Mucosa of descending colon (tissue), 3 donors: ENCODE data around the gene FSD2. TPM values are rescaled to one million over a fixed set of nuclear protein-coding genes. Genes with fewer than 3 reads are reported as not detected.

Source experiments
- ATAC-seq: fragments of 200-7000 bp; cut with Tn5 transposase; one replicate; pipeline ENCODE4 v1.9.1; 2020; ENCODE audit warnings: mild to moderate bottlenecking, moderate library complexity
- DNase-seq, 3 donors: peaks; one replicate each; pipeline ENCODE4 v3.0.0-alpha.2; 2020
- H3K36me3 ChIP-seq: fragments of 200-600 bp; one replicate; pipeline ENCODE4 v1.8.0; 2021; ENCODE audit warnings: low read depth, mild to moderate bottlenecking
- H3K4me1 ChIP-seq: fragments of 200-600 bp; one replicate; pipeline ENCODE4 v1.8.0; 2021; ENCODE audit warnings: low read depth, mild to moderate bottlenecking
- H3K4me3 ChIP-seq: fragments of 200-600 bp; one replicate; pipeline ENCODE4 v1.8.0; 2021; ENCODE audit warnings: mild to moderate bottlenecking
- H3K9me3 ChIP-seq: fragments of 200-600 bp; one replicate; pipeline ENCODE4 v1.8.0; 2021; ENCODE audit warnings: mild to moderate bottlenecking
- CTCF ChIP-seq: fragments of 200-600 bp; IDR thresholded peaks from one replicate; pipeline ENCODE4 v1.8.0; 2022; ENCODE audit warnings: antibody characterized with exemption, mild to moderate bottlenecking
- intact Hi-C, 2 donors: fragments of 100-400 bp; cut with DNase I in 1 of 2; cut with micrococcal nuclease in 1 of 2; formaldehyde crosslinking; loops; one replicate each; pipeline versions ENCODE4 v1.11.0 to v1.11.1; 2022; cut with DNase I, micrococcal nuclease
- total RNA-seq, 3 donors: library from RNA; stranded (reverse); fragmentation: NEBNext Ultra II Directional in 2 of 3; extraction: Animal tissue kit (Norgen Biotek cat#: 25700) in 2 of 3; gene quantifications; one replicate each; pipeline versions ENCODE4 v1.2.1 to v1.2.4, GENCODE V29; 2021 to 2023
- donor health status: DM: no; HTN: no; CAD: no; lungs with moderate emphysema.
- donor health status: DM: no; HTN: no; CAD: no.
- donor health status: DM: no; HTN: yes; CAD: no.

FSD2 gene
- total RNA-seq, 3 donors from 2014 or later, result not detected

- Histone ChIP-seq H3K4me3 (no peak overlapping the region), H3K9me3 (no peaks in the 10 kb centered on the region), H3K4me1 (no peaks in the 10 kb centered on the region), H3K36me3 (no peaks in the 10 kb centered on the region)
- no peak for TF ChIP-seq CTCF
- intact Hi-C loops, result no loop called here
- DNase-seq, result no peak
- ATAC-seq, result no peak
These were observed 1.9 kb downstream of the FSD2 start for GRCh38 chr15:82803793-82804574.

GRCh38 chr15:82802497-82802896 lies 3.4 kb downstream of the FSD2 start:
- no peak for TF ChIP-seq CTCF
- no peak overlapping the region for H3K4me3 ChIP-seq
- DNase-seq, result no peak
- no peaks in the 10 kb centered on the region for H3K36me3 ChIP-seq
- ATAC-seq, result no peak
- intact Hi-C loops, result no loop called here
- no peaks in the 10 kb centered on the region for H3K9me3 ChIP-seq
- H3K4me1 ChIP-seq, result no peaks in the 10 kb centered on the region

- TF ChIP-seq CTCF, result no peak
- intact Hi-C loops, result no loop called here
These were observed 6.6 kb downstream of the FSD2 start for GRCh38 chr15:82799183-82799841.

GRCh38 chr15:82798531-82799166 lies 7.2 kb downstream of the FSD2 start:
- TF ChIP-seq CTCF, result no peak

More at GRCh38 chr15:82799183-82799841, 6.6 kb downstream of the FSD2 start:
- no peak overlapping the region for H3K4me3 ChIP-seq
- H3K9me3 ChIP-seq, result no peaks in the 10 kb centered on the region
- no peak for ATAC-seq
- no peak for DNase-seq
- H3K36me3 ChIP-seq, result no peaks in the 10 kb centered on the region
- no peaks in the 10 kb centered on the region for H3K4me1 ChIP-seq

GRCh38 chr15:82798104-82798503 lies 7.8 kb downstream of the FSD2 start:
- intact Hi-C loops, result no loop called here
- ATAC-seq (no peak), DNase-seq (no peak)
- no peak for TF ChIP-seq CTCF
- no peak overlapping the region for H3K4me3 ChIP-seq
- H3K9me3 ChIP-seq, result no peaks in the 10 kb centered on the region
- no peaks in the 10 kb centered on the region for H3K36me3 ChIP-seq
- no peaks in the 10 kb centered on the region for H3K4me1 ChIP-seq

More at GRCh38 chr15:82798531-82799166, 7.2 kb downstream of the FSD2 start:
- H3K4me1 ChIP-seq, result no peaks in the 10 kb centered on the region
- no peaks in the 10 kb centered on the region for H3K36me3 ChIP-seq
- H3K4me3 ChIP-seq, result no peak overlapping the region
- DNase-seq (no peak), ATAC-seq (no peak)
- intact Hi-C loops, result no loop called here
- no peaks in the 10 kb centered on the region for H3K9me3 ChIP-seq
